ENCODE data around the gene RIN3.
A peak's percentile ranks its signal among the peaks of the same experiment; 100 is the strongest.

RIN3 gene

DNA sequence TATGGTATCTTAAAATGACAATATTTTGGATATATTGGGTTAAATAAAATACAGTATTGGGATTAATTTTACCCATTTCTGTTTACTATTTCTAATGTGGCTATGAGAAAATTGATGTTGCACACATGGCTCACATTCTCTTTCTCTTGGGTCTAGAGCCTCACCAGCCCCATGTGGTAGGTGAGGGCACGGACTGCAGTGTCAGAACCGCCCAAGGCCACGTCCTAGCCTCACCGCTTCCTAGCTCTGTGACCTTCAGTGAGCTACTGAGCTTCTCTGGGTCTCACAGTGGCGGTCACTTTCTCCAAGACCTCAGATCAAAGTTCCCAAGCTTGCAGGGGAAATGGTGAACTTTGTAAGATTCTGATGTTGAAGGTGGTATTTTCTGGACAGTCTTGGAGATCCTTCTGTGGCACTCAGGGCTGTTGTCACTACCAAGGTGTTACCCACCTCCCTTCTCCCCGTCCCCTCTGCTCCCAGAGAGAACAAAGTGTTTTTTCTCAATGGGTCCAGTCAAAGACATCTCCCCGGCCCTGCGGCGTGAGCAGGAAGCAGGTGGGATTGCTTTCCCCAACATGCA lies 87.6 kb downstream of the RIN3 start:
- no peak for DNase-seq

DNA sequence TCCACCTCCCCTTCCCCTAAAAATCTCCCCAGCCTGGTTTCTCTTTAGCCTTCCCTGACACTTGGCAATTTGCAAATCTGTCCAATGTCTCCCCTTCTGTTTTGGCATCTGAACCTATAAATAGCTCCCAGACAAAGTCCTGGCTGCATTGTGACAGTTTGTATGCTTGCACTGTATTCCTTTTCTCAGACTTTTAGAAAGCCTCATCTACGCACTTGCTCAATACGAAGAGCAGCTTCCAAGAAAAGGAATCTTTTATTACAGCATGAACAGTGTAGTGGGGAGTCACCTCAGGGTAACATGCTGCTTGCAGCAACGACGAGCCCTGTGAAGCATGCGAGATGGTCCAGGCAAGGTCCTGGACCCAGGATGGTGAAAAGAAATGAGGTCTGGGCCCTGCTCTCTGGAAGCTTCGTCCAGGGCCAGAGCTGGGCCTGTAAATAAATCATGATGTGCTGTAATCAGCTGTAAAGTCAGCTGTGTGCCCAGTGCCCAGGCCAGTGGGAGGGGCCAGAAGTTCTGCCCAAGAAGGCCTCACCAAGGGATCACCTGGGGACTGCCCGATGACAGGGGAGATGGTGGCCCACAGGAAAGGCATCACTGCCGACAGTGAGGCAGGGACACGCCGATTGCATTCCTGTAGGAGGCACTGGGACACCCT lies 88.3 kb downstream of the RIN3 start:
- DNase-seq, result no peak

DNA sequence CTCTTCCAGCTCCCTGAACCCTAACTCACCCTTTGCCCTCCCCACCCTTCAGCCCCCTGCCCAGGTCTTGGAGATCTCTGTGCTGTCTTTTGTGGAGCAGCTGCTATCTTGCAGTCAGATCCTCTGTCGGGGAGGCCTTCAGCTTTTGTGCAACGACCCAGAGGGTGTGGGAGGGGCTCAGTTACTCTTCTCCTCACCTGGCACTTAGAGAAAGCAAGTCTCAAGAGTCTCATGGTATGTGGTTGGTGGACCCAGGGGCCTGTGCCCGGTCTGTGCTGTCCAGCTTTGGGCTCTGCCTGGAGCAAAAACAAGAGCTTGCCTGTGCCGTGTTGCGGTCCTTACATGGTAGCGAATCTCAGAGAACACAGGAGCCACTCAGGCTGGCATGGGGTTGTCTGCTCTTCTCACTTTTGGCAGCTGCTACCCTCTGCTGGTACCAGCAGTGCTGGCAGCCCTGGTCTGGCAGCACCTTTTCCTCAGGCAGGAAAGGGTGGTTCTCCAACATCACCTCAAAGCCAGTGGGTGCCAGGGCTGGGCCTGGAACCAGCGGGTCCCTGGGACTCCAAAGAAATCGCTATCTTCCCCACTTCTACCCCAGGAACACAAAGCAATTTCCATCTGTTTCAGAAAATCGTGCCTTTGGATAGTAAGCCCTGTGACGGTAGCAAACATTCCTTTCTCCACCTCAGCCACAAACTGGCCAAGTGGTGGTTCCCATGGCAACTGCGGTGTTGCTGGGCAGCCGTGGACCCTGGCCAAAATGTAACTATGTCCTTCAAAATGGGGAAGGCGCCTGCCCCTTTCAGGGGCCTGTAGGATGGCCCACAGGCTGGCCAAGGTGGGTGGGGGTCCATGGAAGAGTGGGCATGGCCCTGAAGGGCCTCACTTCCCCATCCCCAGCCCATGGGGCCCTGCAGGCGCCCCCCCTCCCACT lies 90.0 kb downstream of the RIN3 start:
- DNase-seq, result no peak

DNA sequence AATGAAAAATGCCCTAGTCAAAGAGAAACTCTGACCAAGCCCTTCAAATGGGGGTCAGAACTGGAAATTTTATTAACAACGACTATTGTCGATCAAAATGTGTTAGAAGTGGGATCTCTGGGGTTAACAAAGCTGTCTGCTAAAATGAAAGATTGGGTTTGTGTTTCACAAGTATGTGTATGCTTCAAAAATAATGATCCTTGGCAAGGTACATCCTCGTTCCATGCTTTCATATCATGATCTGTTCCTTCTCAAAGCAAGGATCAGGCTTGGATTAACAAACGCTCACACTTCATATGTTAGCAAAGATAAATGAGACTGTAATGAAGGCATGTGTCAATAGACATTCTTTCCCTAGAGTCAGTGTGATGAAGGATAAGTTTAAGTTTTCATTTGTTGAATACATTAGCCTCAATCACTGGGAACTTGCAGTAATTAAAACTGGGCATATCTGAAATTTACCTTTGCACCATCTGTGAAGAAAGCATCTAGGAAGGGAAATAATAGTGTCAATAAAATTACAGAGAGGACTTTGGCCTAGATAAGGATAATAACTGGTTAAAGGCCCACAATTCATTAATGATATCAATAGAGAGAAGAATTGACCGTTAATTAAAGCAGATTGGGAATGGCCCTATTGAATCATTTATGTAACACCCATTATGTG lies 91.8 kb downstream of the RIN3 start:
- no peak for DNase-seq

DNA sequence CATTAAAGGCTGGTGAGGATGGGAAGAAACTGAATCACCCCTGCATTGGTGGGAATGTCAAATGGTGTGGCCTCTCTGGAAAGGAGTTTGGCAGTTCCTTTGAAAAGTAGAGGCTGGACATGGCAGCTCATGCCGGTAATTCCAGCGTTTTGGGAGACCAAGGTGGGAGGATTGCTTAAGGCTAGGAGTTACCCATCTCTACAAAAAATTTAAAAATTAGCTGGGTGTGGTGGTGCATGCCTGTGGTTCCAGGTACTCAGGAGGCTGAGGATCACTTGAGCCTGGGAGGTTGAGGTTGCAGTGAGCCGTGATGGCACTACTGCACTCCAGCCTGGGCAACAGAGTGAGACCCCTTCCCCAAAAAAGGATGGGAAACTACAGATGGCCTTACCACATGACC lies 93.7 kb downstream of the RIN3 start:
- no peak for DNase-seq

DNA sequence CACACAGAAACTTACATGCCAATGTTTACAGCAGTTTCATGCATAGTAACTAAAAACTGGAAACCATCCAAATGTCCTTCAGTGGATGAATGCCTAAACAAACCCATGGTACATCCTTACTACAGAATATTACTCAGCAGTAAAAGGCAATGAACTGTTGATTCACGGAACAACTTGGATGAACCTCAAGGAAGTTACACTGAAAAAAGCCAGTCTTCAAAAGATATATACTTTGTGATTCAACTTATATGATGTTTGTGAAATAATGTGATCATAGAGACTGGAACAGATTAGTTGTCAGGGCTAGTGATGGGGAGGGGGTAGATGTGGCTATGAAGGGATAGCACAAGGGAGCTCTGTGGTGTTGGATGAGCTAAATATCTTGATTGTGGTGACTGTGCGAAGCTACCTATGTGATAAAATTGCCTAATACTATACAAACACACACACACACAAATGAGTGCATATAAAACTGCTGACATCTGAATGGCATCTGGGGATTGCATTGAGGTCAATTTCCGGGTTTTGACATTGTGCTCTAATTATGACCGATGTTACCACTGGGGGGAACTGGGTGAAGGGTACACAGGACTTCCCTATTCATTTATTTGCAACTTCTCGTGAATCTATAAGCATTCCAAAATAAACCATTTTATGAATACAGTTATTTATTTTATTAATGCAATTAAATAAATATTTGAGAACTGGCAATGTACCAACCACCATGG lies 94.3 kb downstream of the RIN3 start:
- DNase-seq, result no peak

DNA sequence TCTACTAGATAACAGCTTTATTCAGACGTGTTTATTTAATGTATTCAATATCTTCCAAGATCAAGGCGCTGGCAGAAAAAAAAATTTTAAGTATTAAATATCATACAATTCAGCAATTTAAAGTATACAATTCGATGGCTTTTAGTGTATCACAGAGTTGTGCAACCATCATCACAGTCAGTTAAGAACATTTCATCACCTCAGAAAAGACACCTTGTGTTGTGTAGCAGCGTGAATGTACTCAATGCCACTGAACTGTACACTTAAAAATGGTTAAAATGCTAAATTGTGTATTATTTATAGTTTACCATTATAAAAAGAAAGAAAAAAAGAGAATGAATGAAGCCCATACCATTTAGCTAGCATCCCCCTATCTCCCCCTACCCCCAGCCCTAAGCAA lies 96.4 kb downstream of the RIN3 start:
- no peak for DNase-seq

DNA sequence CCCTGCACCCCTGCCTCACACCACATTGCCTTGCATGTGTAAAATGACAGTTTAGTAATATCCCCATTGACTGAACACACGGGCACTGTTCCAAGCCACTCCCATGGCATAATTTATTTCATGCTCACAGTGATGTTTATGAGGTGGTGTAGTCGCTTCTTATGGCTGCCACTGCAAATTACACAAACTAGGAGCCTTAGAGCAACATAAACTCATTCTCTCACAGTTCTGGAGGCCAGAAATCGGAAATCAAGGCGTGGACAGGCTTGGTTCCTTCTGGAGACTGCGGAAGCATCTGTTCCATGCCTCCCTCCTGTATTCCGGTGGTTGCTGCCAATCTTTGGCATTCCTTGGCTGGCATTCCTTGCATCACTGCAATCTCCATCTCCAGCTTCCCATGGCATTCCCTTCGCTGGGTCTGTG lies 97.3 kb downstream of the RIN3 start:
- DNase-seq, result no peak

DNA sequence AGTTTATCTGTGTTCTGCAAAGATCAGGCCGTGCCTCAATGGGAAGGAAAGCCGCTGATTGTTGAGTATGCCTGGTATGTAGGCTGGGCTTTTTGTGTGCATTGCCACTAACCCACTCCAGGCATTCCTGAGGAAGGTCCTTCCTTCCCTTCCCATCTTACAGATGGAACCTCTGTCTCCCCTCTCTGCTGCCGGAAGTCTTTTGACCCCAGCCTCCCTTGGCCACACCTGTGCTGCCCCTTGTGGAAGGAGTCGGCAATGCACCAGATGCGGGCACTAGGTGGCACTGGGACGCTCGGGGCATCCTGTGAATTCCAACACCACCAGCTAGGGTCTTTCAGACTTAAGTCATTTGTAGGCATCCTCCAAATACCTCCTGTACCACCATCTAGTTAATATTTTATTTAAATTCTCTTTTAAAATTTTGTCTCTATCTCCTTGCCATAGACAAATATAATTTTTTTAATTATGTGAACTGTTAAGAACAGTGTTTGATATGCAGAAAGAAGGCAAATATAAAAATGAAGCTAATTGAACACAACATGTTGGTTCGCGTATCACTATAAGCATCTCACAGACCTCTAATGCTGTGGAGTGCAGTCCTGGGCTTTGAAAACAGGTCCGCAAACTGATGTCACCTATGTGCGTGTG lies 99.6 kb downstream of the RIN3 start:
- peak; percentile 47 for DNase-seq

DNA sequence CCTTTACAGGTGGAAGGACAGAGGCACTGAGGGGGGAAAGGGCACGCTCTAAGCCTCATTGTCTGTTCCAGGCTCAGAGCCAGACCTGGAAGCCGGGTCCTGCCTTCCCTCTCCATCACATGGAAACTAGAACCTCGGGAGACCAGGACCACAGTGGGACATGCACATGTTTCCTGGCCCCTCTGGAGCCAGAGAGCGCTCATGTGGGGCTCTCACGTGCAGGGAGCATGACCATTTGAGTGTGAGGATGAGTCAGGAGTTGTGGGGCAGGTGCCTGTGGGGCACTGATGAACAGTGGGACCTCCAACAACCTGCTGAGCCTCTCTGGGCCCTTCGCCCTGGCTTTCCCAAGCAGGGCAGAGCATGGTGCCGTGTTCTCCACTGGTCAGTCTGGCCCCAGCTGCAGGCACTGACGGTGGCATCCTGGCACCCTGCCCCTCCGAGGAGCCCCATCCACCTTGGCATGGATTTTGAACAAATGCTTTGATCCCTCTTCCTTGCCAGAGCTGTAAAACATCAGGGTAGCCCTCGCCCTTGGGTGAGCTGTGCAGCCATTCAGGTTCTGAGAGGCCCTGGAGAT lies 100.2 kb downstream of the RIN3 start:
- DNase-seq, result no peak

DNA sequence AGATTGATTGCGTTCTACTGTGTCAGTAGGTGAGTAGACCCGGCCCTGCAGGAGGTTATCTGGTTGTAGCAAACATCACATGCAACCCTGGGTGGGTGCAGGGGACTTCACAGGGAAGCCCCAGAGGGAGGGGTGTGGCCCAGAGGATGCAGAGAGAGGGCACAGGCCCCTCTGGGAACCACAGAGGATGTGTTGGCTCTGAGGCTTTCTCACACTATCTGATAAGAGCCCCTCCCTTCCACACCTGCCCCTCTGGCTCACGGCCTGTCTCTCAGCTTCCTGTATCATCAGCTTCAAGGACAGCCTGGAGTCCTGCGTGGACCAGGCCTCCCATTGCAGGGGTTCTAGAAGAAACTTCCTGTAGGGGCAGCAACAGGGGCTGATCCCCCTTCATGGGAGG lies 101.9 kb downstream of the RIN3 start:
- no peak for DNase-seq

DNA sequence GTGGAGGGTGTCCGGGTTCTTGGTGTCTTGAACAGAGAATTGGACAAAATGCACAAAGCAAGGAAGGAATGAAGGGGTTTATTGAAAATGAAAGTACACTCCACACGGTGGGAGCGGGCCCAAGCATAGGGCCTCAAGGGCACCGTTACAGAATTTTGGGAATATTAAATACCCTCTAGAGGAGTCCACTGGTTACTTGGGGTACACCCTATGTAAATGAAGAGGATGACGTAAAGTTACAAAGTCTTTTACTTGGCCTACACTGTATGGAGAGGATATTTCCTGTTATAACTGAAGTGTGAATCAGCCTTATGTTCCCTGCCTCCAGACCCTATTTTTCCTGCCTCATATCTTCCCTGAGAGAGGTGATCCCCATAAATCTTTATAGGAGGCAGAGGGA lies 102.6 kb downstream of the RIN3 start:
- DNase-seq, result no peak

DNA sequence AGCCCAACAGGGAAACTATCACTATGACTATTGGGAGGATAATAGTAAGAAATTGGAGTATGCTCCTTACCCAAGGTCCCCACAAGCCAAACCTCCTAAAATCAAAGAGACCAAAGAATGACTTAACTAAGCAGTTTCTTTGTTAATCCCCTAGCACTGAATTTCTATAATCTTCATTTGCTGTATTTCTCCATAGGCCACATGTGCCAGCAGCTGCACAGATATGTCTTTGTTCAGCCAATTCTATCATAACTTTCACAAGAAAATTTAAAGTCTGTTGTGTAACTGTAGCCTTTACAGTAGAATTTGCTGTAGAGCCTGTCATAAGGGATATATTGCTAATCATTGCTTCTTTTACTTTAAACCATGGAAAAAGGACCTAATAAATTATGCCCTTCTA lies 104.0 kb downstream of the RIN3 start:
- DNase-seq, result no peak

DNA sequence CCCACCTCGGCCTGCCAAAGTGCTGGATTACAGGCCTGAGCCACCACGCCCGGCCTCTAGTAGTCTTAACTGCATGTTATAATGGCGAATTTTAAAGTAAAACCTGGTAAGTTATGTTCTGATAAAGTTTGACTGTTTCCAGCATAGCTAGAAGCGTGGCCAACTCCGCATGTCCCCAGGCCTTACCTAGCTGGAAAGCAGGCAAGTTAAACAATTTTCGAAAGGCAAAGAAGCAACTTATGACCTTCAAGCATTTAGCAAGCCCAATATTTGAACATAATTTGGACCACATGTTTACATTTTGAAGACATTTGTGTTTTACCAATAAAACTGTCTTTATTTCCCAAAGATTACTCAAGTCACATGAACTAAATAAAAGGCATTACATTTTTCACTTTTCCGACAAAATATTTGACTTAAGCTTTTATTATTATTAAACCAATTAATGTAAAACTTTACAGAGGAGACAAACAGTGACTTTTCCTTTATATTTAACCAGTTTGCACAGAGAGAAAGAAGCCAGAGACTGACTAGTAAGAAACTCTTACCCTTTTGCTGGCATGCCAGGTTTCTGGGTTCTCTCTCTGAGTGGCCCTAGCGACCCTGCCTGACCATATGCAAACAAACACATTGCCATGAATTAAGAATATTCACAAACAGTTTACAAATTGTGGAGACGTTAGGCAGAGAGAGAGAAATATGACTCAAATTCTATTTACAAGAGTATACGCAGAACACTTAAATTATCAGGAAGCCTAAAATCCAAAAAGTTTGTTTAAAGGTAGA lies 106.3 kb downstream of the RIN3 start:
- DNase-seq, result no peak

DNA sequence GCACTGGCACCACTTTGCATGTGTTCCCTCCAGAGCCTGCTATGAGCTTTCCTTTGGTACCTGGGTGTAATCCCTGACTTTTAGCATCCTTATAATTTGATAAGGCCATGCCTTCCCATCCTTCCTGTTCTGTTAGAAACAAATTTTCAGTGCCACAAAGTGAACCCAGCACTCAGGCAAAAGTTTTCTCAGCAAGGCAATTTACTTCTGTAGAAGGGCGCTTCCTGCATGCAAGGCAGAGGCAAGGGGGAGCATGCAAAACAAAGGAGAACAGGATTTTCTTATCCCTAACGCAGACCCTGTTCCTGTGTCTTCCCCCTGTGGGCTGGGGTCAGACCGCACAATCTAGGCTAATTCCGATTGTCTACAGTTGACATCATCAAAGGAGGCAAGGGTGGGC lies 108.7 kb downstream of the RIN3 start:
- DNase-seq, result no peak

DNA sequence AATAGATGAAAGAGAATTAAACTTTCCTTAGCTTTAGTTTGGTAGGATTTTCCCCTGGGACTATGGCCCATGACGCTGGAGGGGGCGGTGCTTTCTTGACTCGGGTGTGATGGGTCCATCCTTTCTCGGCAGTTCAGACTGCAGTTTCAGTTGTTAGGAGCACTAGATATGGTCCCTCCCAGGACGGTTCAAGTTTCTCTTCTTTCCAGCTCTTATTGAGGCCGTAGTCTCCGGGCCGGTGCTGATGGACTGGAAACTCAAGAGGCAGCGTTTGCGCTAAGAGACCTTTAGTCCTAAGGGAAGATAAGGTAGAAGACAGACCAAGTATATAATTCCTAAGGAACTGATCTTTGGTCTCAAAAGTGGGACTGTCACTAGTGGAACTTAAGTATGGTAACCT lies 111.2 kb downstream of the RIN3 start:
- no peak for DNase-seq

DNA sequence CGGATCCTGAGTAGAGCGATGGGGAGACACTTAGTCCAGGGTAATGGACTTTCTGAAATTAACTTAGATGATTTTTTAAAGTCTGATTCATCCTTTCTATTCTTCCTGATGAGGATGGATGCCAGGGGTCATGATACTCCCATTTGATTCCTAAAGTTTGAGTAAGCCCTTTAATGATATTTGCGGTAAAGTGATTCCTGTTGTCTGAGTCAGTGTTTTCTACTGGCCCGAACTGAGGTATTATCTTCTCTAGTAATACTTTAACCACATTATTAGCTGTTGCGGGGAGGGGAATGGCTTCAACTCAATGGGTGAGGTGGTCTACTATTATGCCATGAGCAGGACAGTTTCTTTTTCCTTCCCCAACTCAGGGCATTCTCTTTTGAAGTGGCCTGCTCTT lies 111.6 kb downstream of the RIN3 start:
- no peak for DNase-seq

DNA sequence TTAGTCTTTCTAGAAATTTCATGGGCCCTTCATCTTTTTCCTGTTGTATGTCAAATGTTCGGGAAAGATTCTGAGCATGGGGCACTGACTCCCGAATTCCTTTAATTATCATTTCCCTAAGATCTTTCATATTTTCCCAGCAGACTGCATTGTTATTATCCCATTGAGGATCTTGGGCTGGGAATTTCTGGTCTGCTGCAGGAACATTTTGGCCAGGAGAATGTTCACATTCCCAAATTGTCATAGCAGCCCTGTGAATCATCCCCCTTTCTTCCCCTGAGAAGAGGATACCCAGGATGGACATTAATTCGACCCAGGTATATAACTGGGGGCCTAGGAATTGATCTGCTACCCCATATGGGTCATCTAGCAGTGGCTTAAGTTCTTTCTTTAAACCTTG lies 112.5 kb downstream of the RIN3 start:
- DNase-seq, result no peak

DNA sequence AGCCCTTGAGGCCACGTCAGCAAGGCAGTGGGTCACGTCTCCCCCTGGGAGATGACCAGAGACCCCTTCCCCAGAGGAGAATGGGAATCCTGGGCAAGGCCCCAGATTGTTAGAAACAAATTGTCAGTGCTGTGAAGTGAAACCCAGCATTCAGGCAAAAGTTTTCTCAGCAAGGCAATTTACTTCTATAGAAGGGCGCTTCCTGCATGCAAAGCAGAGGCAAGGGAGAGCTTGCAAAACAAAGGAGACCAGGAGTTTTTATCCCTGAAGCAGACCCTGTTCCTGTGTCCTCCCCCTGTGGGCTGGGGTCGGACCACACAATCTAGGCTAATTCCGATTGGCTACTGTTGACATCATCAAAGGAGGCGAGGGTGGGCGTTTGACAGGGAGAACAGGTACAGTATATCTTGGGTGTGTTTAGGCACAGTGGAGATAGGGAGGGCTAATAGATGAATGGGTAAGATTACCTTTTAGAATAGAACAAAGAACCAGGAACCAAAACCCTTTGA lies 114.2 kb downstream of the RIN3 start:
- no peak for DNase-seq

DNA sequence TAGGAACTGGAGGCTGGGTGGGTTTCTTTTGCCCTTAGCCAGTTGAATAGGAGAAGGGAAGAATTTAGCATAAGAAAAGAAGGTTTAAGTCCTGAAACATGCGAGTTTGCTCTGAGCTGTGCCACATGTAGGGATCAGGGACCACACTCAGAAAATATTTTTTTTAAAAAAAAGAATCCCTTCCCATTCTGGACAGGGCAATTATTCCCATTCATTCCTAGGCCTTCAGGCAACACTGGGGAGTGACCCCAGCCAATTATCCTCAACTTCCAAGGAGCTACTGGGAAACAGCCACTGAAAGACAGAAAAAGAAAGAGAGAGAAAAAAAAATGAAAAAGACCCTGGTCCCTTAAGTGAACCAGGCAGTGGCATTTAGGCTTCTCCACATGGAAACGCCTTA lies 115.1 kb downstream of the RIN3 start:
- DNase-seq, result no peak

DNA sequence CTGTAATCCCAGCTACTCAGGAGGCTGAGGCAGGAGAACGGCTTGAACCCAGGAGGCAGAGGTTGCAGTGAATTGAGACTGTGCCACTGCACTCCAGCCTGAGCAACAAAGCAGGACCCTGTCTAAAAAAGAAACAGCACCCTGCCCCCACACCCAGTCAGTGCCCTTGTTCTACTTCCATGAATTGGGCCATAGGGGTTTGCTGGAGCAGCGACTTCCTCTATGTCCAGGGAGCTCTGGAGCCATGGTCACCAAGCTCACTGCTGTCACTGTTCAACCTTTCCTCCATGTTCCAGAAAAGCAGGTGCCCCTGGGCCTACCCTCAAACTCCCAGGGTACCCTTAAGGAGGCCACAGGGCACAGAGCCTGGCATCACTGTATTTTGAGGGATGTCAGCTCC lies 116.8 kb downstream of the RIN3 start:
- no peak for DNase-seq

Data from suppressor macrophage treated with lipopolysaccharide for 4 hours (primary cell).